Mesenchymal stem cell (in vitro differentiated cells and primary cell): Measurements from ENCODE around the gene SPATS2.

ENCODE experiments used
- DNase-seq: peaks from one replicate; pipeline ENCODE4 v3.0.0-alpha.2; 2013
- H2AFZ ChIP-seq: one replicate; pipeline ENCODE4 v1.6.1; 2013; ENCODE audit warnings: low read depth, mild to moderate bottlenecking, control low read depth, inconsistent platforms, low read length, moderate library complexity
- H2AK5ac ChIP-seq: 2 replicates; pipeline ENCODE4 v1.6.1; 2013; ENCODE audit warnings: low read length, moderate library complexity, mild to moderate bottlenecking, inconsistent platforms; ENCODE audit not compliant: severe bottlenecking
- H2BK120ac ChIP-seq: one replicate; pipeline ENCODE4 v1.6.1; 2013; ENCODE audit warnings: low read depth, mild to moderate bottlenecking, inconsistent platforms, low read length, moderate library complexity
- H2BK12ac ChIP-seq, 2 experiments: one replicate each; pipeline ENCODE4 v1.6.1; 2013; ENCODE audit warnings: inconsistent platforms in 2 of 2, low read length in 2 of 2, mild to moderate bottlenecking in 2 of 2, moderate library complexity in 2 of 2, control low read depth in 1 of 2
- H2BK15ac ChIP-seq: one replicate; pipeline ENCODE4 v1.6.1; 2013; ENCODE audit warnings: mild to moderate bottlenecking, low read depth, inconsistent platforms; ENCODE audit not compliant: poor library complexity, severe bottlenecking
- H2BK5ac ChIP-seq: 2 replicates; pipeline ENCODE4 v1.6.1; 2013; ENCODE audit warnings: low read depth, mild to moderate bottlenecking, low read length, control low read depth, inconsistent platforms; ENCODE audit not compliant: poor library complexity, severe bottlenecking
- H3K14ac ChIP-seq, 2 experiments: one replicate each; pipeline ENCODE4 v1.6.1; 2013; ENCODE audit warnings: inconsistent platforms in 2 of 2, low read length in 2 of 2, control low read depth in 1 of 2, mild to moderate bottlenecking in 1 of 2, moderate library complexity in 1 of 2
- H3K18ac ChIP-seq, 2 experiments: one replicate each; pipeline ENCODE4 v1.6.1; 2013; ENCODE audit warnings: inconsistent platforms in 2 of 2, low read length in 2 of 2, control low read depth in 1 of 2, low read depth in 1 of 2, mild to moderate bottlenecking in 1 of 2
- H3K23ac ChIP-seq, 2 experiments: one replicate each; pipeline ENCODE4 v1.6.1; 2013; ENCODE audit warnings: inconsistent platforms in 2 of 2, low read length in 2 of 2, mild to moderate bottlenecking in 2 of 2, moderate library complexity in 2 of 2, control low read depth in 1 of 2
- H3K27ac ChIP-seq: 2 replicates; pipeline ENCODE4 v1.5.1; 2013; ENCODE audit warnings: mild to moderate bottlenecking, moderate library complexity, low read length, control low read depth, inconsistent platforms; ENCODE audit not compliant: poor library complexity, severe bottlenecking
- H3K27me3 ChIP-seq, 2 experiments: 2 replicates each; pipeline versions ENCODE4 v1.6.1 to v1.7.0; 2013; ENCODE audit warnings: low read length in 2 of 2, mild to moderate bottlenecking in 2 of 2, moderate library complexity in 2 of 2, control low read depth in 1 of 2, inconsistent platforms in 1 of 2; ENCODE audit not compliant: control insufficient read depth in 1 of 2, insufficient read depth in 1 of 2
- H3K36me3 ChIP-seq, 2 experiments: 2 replicates each; pipeline versions ENCODE4 v1.6.1 to v1.7.0; 2013; ENCODE audit warnings: low read length in 2 of 2, control low read depth in 1 of 2, inconsistent platforms in 1 of 2, low read depth in 1 of 2, mild to moderate bottlenecking in 1 of 2; ENCODE audit not compliant: insufficient read depth in 2 of 2, control insufficient read depth in 1 of 2
- H3K4ac ChIP-seq, 2 experiments: one replicate each; pipeline ENCODE4 v1.6.1; 2013; ENCODE audit warnings: inconsistent platforms in 2 of 2, low read length in 2 of 2, mild to moderate bottlenecking in 2 of 2, moderate library complexity in 2 of 2, control low read depth in 1 of 2, low read depth in 1 of 2
- H3K4me1 ChIP-seq: 2 replicates; pipeline ENCODE4 v1.6.1; 2013; ENCODE audit warnings: low read depth, low read length, control low read depth; ENCODE audit not compliant: control insufficient read depth, insufficient read depth
- H3K4me2 ChIP-seq: 2 replicates; pipeline ENCODE4 v1.6.1; 2013; ENCODE audit warnings: low read length, mild to moderate bottlenecking, inconsistent platforms; ENCODE audit not compliant: poor library complexity, severe bottlenecking
- H3K4me3 ChIP-seq, 2 experiments: 2 replicates each; pipeline versions ENCODE4 v1.5.1 to v1.7.0; 2013; ENCODE audit warnings: low read length in 2 of 2, mild to moderate bottlenecking in 2 of 2, control low read depth in 1 of 2, low read depth in 1 of 2; ENCODE audit not compliant: insufficient read depth in 1 of 2
- H3K79me1 ChIP-seq: replicated peaks from 2 replicates; pipeline ENCODE4 v1.6.1; 2013; ENCODE audit warnings: mild to moderate bottlenecking, control low read depth, low read length, inconsistent platforms; ENCODE audit not compliant: poor library complexity, severe bottlenecking
- H3K9ac ChIP-seq: 2 replicates; pipeline ENCODE4 v1.7.0; 2013; ENCODE audit warnings: mild to moderate bottlenecking, low read length, moderate library complexity
- H3K9me3 ChIP-seq: 2 replicates; pipeline ENCODE4 v1.7.0; 2013; ENCODE audit warnings: mild to moderate bottlenecking, low read length; ENCODE audit not compliant: control insufficient read depth
- H4K8ac ChIP-seq: one replicate; pipeline ENCODE4 v1.6.1; 2013; ENCODE audit warnings: inconsistent platforms, mild to moderate bottlenecking, low read length, moderate library complexity
- H4K91ac ChIP-seq: one replicate; pipeline ENCODE4 v1.6.1; 2013; ENCODE audit warnings: mild to moderate bottlenecking, low read length, inconsistent platforms
- WGBS: methylation state at CpG from one replicate; pipeline ENCODE4 v1.1.7; 2013; ENCODE audit warnings: mixed read lengths; 5-methylcytosine and 5-hydroxymethylcytosine counted together

The SPATS2 gene

GRCh38 chr12:49559011-49559675 lies 191.9 kb downstream of the SPATS2 start:
- no peak overlapping the region for H3K14ac ChIP-seq
- DNase-seq, result no peak
- peaks cover 1% of the 10 kb centered on the region for H3K4me1 ChIP-seq
- no peaks in the 10 kb centered on the region for H3K27me3 ChIP-seq
- no peaks in the 10 kb centered on the region for H3K9me3 ChIP-seq
- no peak overlapping the region for H2BK120ac ChIP-seq
- no peak overlapping the region for H3K4me3 ChIP-seq
- H2BK5ac ChIP-seq, result no peak overlapping the region
- H3K9ac ChIP-seq, result no peak overlapping the region
- H4K91ac ChIP-seq, result no peak overlapping the region
- no peak overlapping the region for H3K27ac ChIP-seq
- no peak overlapping the region for H3K23ac ChIP-seq
- no peak overlapping the region for H3K4me2 ChIP-seq
- H3K4ac ChIP-seq, result no peak overlapping the region
- H2AFZ ChIP-seq, result no peak overlapping the region
- WGBS, result 98% methylated on average over 17 of the region's 17 CpGs
- H3K79me1 ChIP-seq, result peaks cover 8% of the 10 kb centered on the region
- H3K18ac ChIP-seq, result no peak overlapping the region
- peaks cover 76 to 82% of the 10 kb centered on the region in 2 experiments for H3K36me3 ChIP-seq
- H4K8ac ChIP-seq, result no peak overlapping the region
- no peak overlapping the region for H2AK5ac ChIP-seq
- H2BK15ac ChIP-seq, result no peak overlapping the region
- no peak overlapping the region for H2BK12ac ChIP-seq

DNA sequence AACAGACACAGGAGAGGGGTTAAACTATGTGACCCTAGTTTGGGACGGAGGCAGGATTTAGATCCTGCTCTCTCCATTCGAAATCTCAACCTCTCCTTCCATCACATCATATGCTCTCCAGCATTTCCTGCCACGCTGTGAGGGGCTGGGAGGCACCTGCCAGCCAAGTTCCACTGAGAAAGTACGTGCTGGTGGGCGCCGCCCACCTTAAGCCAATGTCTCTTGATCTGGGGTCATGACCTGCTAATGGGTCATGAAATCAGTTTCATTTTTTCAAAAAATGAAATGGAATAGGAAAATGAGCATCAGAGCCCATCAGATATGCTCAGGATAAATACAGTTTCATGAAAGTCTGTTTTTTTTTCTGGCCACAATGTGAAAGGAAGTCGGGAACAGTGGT lies 193.4 kb downstream of the SPATS2 start:
- Histone ChIP-seq H2AFZ (no peak overlapping the region), H2BK120ac (no peak overlapping the region), H3K36me3 (peaks cover 91 to 94% of the 10 kb centered on the region in 2 experiments), H3K79me1 (peaks cover 23% of the 10 kb centered on the region), H3K9me3 (no peaks in the 10 kb centered on the region), H3K18ac (no peak overlapping the region), H3K27me3 (no peaks in the 10 kb centered on the region), H2BK15ac (no peak overlapping the region), H3K4me1 (peaks cover 2% of the 10 kb centered on the region), H2AK5ac (no peak overlapping the region), H4K91ac (no peak overlapping the region), H4K8ac (no peak overlapping the region), H3K4me3 (no peak overlapping the region), H2BK12ac (no peak overlapping the region), H3K14ac (no peak overlapping the region), H3K4me2 (no peak overlapping the region), H2BK5ac (no peak overlapping the region), H3K23ac (no peak overlapping the region), H3K27ac (no peak overlapping the region), H3K9ac (no peak overlapping the region), H3K4ac (no peak overlapping the region)
- DNase-seq, result no peak
- WGBS, result over 99% methylated on average over 7 of the region's 7 CpGs

- H3K4me2 ChIP-seq, result no peak overlapping the region
- no peak overlapping the region for H2BK120ac ChIP-seq
- H3K4me1 ChIP-seq, result peaks cover 11% of the 10 kb centered on the region
- no peak for DNase-seq
- no peak overlapping the region for H2BK12ac ChIP-seq
- no peak overlapping the region for H2BK15ac ChIP-seq
- H2AK5ac ChIP-seq, result no peak overlapping the region
- no peak overlapping the region for H4K8ac ChIP-seq
- H3K79me1 ChIP-seq, result peaks cover 31% of the 10 kb centered on the region
- no peaks in the 10 kb centered on the region for H3K9me3 ChIP-seq
- no peak overlapping the region for H3K14ac ChIP-seq
- no peak overlapping the region for H3K27ac ChIP-seq
- H4K91ac ChIP-seq, result no peak overlapping the region
- H3K9ac ChIP-seq, result no peak overlapping the region
- H3K4me3 ChIP-seq, result no peak overlapping the region
- no peak overlapping the region for H3K18ac ChIP-seq
- H3K36me3 ChIP-seq, result peaks cover 84 to 86% of the 10 kb centered on the region in 2 experiments
- no peaks in the 10 kb centered on the region for H3K27me3 ChIP-seq
- no peak overlapping the region for H2AFZ ChIP-seq
- H2BK5ac ChIP-seq, result no peak overlapping the region
- WGBS, result 100% methylated on average over 6 of the region's 6 CpGs
- H3K4ac ChIP-seq, result no peak overlapping the region
- no peak overlapping the region for H3K23ac ChIP-seq
Measured at GRCh38 chr12:49562233-49562632, 195.0 kb downstream of the SPATS2 start.

GRCh38 chr12:49562831-49563230 lies 195.6 kb downstream of the SPATS2 start:
- peaks cover 79 to 80% of the 10 kb centered on the region in 2 experiments for H3K36me3 ChIP-seq
- H3K4me3 ChIP-seq, result no peak overlapping the region
- no peak overlapping the region for H2BK12ac ChIP-seq
- H2AK5ac ChIP-seq, result no peak overlapping the region
- H2AFZ ChIP-seq, result no peak overlapping the region
- H2BK15ac ChIP-seq, result no peak overlapping the region
- no peak overlapping the region for H3K4ac ChIP-seq
- no peaks in the 10 kb centered on the region for H3K27me3 ChIP-seq
- no peak overlapping the region for H2BK120ac ChIP-seq
- 100% methylated on average over 3 of the region's 6 CpGs for WGBS
- H2BK5ac ChIP-seq, result no peak overlapping the region
- H3K4me1 ChIP-seq, result peaks cover 11% of the 10 kb centered on the region
- DNase-seq, result no peak
- H3K23ac ChIP-seq, result no peak overlapping the region
- H4K91ac ChIP-seq, result no peak overlapping the region
- H3K79me1 ChIP-seq, result peaks cover 33% of the 10 kb centered on the region
- no peak overlapping the region for H3K9ac ChIP-seq
- H3K14ac ChIP-seq, result no peak overlapping the region
- no peak overlapping the region for H3K27ac ChIP-seq
- H3K9me3 ChIP-seq, result no peaks in the 10 kb centered on the region
- H3K18ac ChIP-seq, result no peak overlapping the region
- H3K4me2 ChIP-seq, result no peak overlapping the region
- no peak overlapping the region for H4K8ac ChIP-seq
